Naive B cell (primary cell): ENCODE data around the gene HDAC1. TPM values are rescaled to one million over a fixed set of nuclear protein-coding genes. Genes with fewer than 3 reads are reported as not detected.

Experiments used
- ATAC-seq, 2 donors: fragments of 150-1000 bp; cut with Tn5 transposase; 2 replicates each; pipeline ENCODE4 v1.10.0; 2021; ENCODE audit warnings: low read depth in 2 of 2, mild to moderate bottlenecking in 2 of 2, moderate library complexity in 2 of 2
- DNase-seq: peaks from one replicate; pipeline ENCODE4 v3.0.0; 2022
- H3K27ac Mint-ChIP-seq, 6 donors: one replicate each; pipeline ENCODE4 v1.8.0; 2020 to 2022; ENCODE audit warnings: mild to moderate bottlenecking in 6 of 6, mixed read lengths in 6 of 6, moderate library complexity in 5 of 6, inconsistent platforms in 2 of 6
- H3K27me3 Mint-ChIP-seq, 3 donors: one replicate each; pipeline ENCODE4 v1.8.0; 2021 to 2022; ENCODE audit warnings: mixed read lengths in 3 of 3, mild to moderate bottlenecking in 1 of 3
- H3K36me3 Mint-ChIP-seq, 2 donors: one replicate each; pipeline ENCODE4 v1.8.0; 2020 to 2022; ENCODE audit warnings: mixed read lengths in 2 of 2, inconsistent platforms in 1 of 2, mild to moderate bottlenecking in 1 of 2
- H3K4me1 Mint-ChIP-seq, 3 donors: one replicate each; pipeline ENCODE4 v1.8.0; 2020 to 2022; ENCODE audit warnings: mixed read lengths in 3 of 3, inconsistent platforms in 1 of 3, mild to moderate bottlenecking in 1 of 3, moderate library complexity in 1 of 3
- H3K4me3 Mint-ChIP-seq, 8 donors: one replicate each; pipeline ENCODE4 v1.8.0; 2020 to 2022; ENCODE audit warnings: mild to moderate bottlenecking in 8 of 8, mixed read lengths in 8 of 8, moderate library complexity in 8 of 8, inconsistent platforms in 2 of 8
- H3K9me3 Mint-ChIP-seq, 7 donors: one replicate each; pipeline ENCODE4 v1.8.0; 2020 to 2022; ENCODE audit warnings: mixed read lengths in 7 of 7, mild to moderate bottlenecking in 5 of 7, inconsistent platforms in 2 of 7, moderate library complexity in 1 of 7
- polyA plus RNA-seq, 6 donors: library from polyadenylated mRNA; unstranded; fragments of 300-500 nt; fragmentation: Illumina TruSeq; gene quantifications; one replicate each; pipeline ENCODE4 v1.2.3, GENCODE V29; 2021; ENCODE audit warnings: low read depth in 6 of 6

The HDAC1 gene
- polyA plus RNA-seq, 6 donors from 2014 or later: 179 to 253 (median 204) TPM

DNA sequence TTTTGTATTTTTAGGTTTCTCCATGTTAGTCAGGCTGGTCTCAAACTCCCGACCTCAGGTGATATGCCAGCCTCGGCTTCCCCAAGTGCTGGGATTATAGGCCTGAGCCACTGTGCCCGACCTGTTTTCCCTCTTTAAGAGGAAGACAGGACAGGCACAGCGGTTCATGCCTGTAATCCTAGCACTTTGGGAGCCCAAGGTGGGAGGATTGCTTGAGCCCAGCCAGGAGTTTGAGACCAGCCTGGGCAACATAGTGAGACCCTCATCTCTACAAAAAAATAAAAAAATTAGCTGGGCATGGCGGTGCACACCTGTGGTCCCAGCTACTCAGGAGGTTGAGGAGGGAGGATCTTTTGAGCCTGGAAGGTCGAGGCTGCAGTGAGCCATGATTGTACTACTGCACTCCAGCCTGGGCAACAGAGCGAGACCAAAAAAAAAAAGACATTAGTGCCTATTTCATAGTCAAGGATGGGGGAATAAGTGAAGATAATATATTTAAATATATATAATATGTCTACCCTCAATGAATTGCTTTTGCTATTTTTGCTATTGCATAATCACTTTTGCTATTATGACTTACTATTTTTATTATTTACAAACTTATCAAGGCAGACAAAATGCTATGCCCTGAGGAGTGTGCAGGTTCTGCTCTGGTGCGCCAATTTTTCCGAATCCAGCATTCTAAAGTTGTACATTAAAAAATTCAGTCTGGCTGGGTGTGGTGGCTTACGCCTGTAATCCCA is 26.4 kb downstream of the HDAC1 start:
- Mint-ChIP-seq H3K27me3 (no peaks in the 10 kb centered on the region), H3K4me3 (peak overlapping the region in 5 of 8 donors; percentile 20 to 77 (median 35)), H3K36me3 (peaks cover 6 to 8% of the 10 kb centered on the region in 2 donors), H3K27ac (peak overlapping the region in 5 of 6 donors; percentile 39 to 89 (median 66)), H3K9me3 (no peaks in the 10 kb centered on the region), H3K4me1 (peaks cover 44 to 78% (median 67%) of the 10 kb centered on the region in 3 donors)
- ATAC-seq (no peak), DNase-seq (no peak)

GRCh38 chr1:32321712-32322291 is 29.9 kb downstream of the HDAC1 start:
- Mint-ChIP-seq H3K36me3 (peaks cover 9 to 10% of the 10 kb centered on the region in 2 donors), H3K9me3 (no peaks in the 10 kb centered on the region), H3K4me3 (peak overlapping the region; percentile 15 to 89 (median 80)), H3K4me1 (peaks cover 33 to 74% (median 47%) of the 10 kb centered on the region in 3 donors), H3K27ac (peak overlapping the region; percentile 58 to 92 (median 80)), H3K27me3 (no peaks in the 10 kb centered on the region)
- ATAC-seq (peak; percentile 27 to 41), DNase-seq (no peak)

DNA sequence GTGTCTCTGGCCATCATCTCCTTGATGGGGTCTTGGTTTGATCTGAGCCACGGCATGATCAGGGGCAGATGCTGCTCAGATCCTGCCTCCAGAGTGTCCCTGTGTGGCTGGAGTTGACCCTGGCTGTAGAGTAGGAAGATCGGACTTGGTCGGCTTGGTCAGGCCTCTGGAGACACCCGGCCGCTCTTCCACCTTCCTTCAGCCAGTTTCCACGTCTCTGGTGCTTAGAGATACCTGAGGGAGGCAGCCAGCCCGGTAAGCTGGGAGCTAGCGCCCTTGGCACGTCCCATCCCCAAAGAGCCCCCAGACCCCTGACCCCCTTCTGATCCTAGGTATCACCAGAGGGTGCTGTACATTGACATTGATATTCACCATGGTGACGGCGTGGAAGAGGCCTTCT is 35.3 kb downstream of the HDAC1 start:
- Mint-ChIP-seq H3K27ac (peak overlapping the region in 1 of 6 donors; percentile 34), H3K4me1 (peaks cover 22 to 49% (median 26%) of the 10 kb centered on the region in 3 donors), H3K36me3 (peaks cover 22 to 44% of the 10 kb centered on the region in 2 donors), H3K4me3 (no peak overlapping the region), H3K27me3 (no peaks in the 10 kb centered on the region), H3K9me3 (no peaks in the 10 kb centered on the region)
- no peak for DNase-seq
- no peak for ATAC-seq

- DNase-seq (no peak), ATAC-seq (no peak)
- no peaks in the 10 kb centered on the region for H3K27me3 Mint-ChIP-seq
- peaks cover 20 to 42% of the 10 kb centered on the region in 2 donors for H3K36me3 Mint-ChIP-seq
- H3K9me3 Mint-ChIP-seq: no peaks in the 10 kb centered on the region
- H3K4me1 Mint-ChIP-seq: peaks cover 29 to 47% (median 31%) of the 10 kb centered on the region in 3 donors
- H3K27ac Mint-ChIP-seq: peak overlapping the region in 1 of 6 donors; percentile 75
- no peak overlapping the region for H3K4me3 Mint-ChIP-seq
Measured at GRCh38 chr1:32329931-32330466, 38.1 kb downstream of the HDAC1 start.

- Mint-ChIP-seq H3K27ac (peak overlapping the region in 3 of 6 donors; percentile 21 to 80 (median 66)), H3K36me3 (peaks cover 14 to 36% of the 10 kb centered on the region in 2 donors)
Measured at GRCh38 chr1:32330558-32331151, 38.8 kb downstream of the HDAC1 start.

DNA sequence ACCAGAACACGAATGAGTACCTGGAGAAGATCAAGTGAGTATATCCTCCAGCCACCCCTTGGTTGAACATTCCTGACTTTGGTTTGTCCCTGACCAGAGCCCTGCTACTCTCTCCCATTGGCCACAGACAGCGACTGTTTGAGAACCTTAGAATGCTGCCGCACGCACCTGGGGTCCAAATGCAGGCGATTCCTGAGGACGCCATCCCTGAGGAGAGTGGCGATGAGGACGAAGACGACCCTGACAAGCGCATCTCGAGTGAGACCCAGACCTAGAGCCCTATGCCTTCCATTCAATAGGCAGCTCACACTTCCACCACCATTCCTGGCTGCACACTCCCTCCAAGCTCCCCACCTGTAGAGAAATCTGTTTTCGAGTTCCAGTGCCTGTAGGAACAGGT is 39.7 kb downstream of the HDAC1 start:
- no peaks in the 10 kb centered on the region for H3K27me3 Mint-ChIP-seq
- peak overlapping the region in 2 of 6 donors; percentile 63 to 66 for H3K27ac Mint-ChIP-seq
- no peaks in the 10 kb centered on the region for H3K9me3 Mint-ChIP-seq
- DNase-seq (no peak), ATAC-seq (no peak)
- H3K4me3 Mint-ChIP-seq: peak overlapping the region in 3 of 8 donors; percentile 7 to 73 (median 63)
- peaks cover 28 to 42% (median 34%) of the 10 kb centered on the region in 3 donors for H3K4me1 Mint-ChIP-seq
- peaks cover 14 to 36% of the 10 kb centered on the region in 2 donors for H3K36me3 Mint-ChIP-seq

More at GRCh38 chr1:32330558-32331151, 38.8 kb downstream of the HDAC1 start:
- Mint-ChIP-seq H3K4me1 (peaks cover 28 to 42% (median 31%) of the 10 kb centered on the region in 3 donors), H3K27me3 (no peaks in the 10 kb centered on the region), H3K9me3 (no peaks in the 10 kb centered on the region), H3K4me3 (no peak overlapping the region)
- DNase-seq (no peak), ATAC-seq (no peak)

GRCh38 chr1:32332290-32333079 is 40.6 kb downstream of the HDAC1 start:
- peak overlapping the region in 2 of 6 donors; percentile 9 to 35 for H3K27ac Mint-ChIP-seq
- ATAC-seq (no peak), DNase-seq (no peak)
- H3K4me3 Mint-ChIP-seq: peak overlapping the region in 3 of 8 donors; percentile 40 to 88 (median 62)
- H3K9me3 Mint-ChIP-seq: no peaks in the 10 kb centered on the region
- H3K27me3 Mint-ChIP-seq: no peaks in the 10 kb centered on the region
- peaks cover 36 to 51% (median 43%) of the 10 kb centered on the region in 3 donors for H3K4me1 Mint-ChIP-seq
- H3K36me3 Mint-ChIP-seq: peaks cover 14 to 34% of the 10 kb centered on the region in 2 donors

DNA sequence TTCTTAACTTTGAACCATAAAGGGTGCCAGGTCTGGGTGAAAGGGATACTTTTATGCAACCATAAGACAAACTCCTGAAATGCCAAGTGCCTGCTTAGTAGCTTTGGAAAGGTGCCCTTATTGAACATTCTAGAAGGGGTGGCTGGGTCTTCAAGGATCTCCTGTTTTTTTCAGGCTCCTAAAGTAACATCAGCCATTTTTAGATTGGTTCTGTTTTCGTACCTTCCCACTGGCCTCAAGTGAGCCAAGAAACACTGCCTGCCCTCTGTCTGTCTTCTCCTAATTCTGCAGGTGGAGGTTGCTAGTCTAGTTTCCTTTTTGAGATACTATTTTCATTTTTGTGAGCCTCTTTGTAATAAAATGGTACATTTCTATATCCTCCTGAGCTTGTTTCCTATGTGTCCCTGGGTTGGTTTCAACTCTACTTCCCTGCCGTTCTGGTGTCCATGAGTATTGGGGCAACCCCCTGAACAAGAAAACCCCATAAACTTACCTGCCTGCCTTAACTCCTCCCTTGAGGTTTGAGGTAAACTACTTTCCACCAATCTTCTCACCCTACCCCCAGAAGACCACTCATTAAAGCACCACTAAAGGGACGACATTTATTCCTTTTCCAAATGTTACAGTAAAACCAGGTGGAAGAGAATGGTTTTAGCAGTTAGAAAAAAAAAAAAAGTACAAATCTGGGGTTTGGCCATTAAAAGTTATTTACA is 41.5 kb downstream of the HDAC1 start:
- peak overlapping the region; percentile 3 to 72 (median 47) for H3K27ac Mint-ChIP-seq
- ATAC-seq (no peak), DNase-seq (no peak)
- no peaks in the 10 kb centered on the region for H3K9me3 Mint-ChIP-seq
- no peaks in the 10 kb centered on the region for H3K27me3 Mint-ChIP-seq
- peak overlapping the region in 7 of 8 donors; percentile 23 to 95 (median 88) for H3K4me3 Mint-ChIP-seq
- H3K36me3 Mint-ChIP-seq: peaks cover 14 to 29% of the 10 kb centered on the region in 2 donors
- H3K4me1 Mint-ChIP-seq: peaks cover 45 to 60% (median 52%) of the 10 kb centered on the region in 3 donors

GRCh38 chr1:32334274-32334861 is 42.5 kb downstream of the HDAC1 start:
- Mint-ChIP-seq H3K27ac (peak overlapping the region; percentile 57 to 94 (median 71)), H3K27me3 (no peaks in the 10 kb centered on the region), H3K4me1 (peaks cover 54 to 69% (median 60%) of the 10 kb centered on the region in 3 donors), H3K4me3 (peak overlapping the region; percentile 86 to 95 (median 91)), H3K9me3 (no peaks in the 10 kb centered on the region), H3K36me3 (peaks cover 12 to 24% of the 10 kb centered on the region in 2 donors)
- no peak for DNase-seq
- no peak for ATAC-seq

- H3K27me3 Mint-ChIP-seq: no peaks in the 10 kb centered on the region
- peak overlapping the region; percentile 86 to 95 (median 91) for H3K4me3 Mint-ChIP-seq
- H3K36me3 Mint-ChIP-seq: peaks cover 9 to 18% of the 10 kb centered on the region in 2 donors
- H3K4me1 Mint-ChIP-seq: peaks cover 56 to 71% (median 62%) of the 10 kb centered on the region in 3 donors
- DNase-seq (peak; percentile 70), ATAC-seq (peak; percentile 48 to 50)
- H3K9me3 Mint-ChIP-seq: no peaks in the 10 kb centered on the region
- peak overlapping the region; percentile 22 to 94 (median 74) for H3K27ac Mint-ChIP-seq
Measured at GRCh38 chr1:32334864-32335534, 43.1 kb downstream of the HDAC1 start.

GRCh38 chr1:32335535-32335789 is 43.6 kb downstream of the HDAC1 start:
- ATAC-seq (peak; percentile 12 to 13), DNase-seq (no peak)
- H3K4me1 Mint-ChIP-seq: peaks cover 59 to 75% (median 67%) of the 10 kb centered on the region in 3 donors
- no peak overlapping the region for H3K27ac Mint-ChIP-seq
- H3K27me3 Mint-ChIP-seq: no peaks in the 10 kb centered on the region
- H3K9me3 Mint-ChIP-seq: no peaks in the 10 kb centered on the region
- H3K36me3 Mint-ChIP-seq: peaks cover 9 to 17% of the 10 kb centered on the region in 2 donors
- H3K4me3 Mint-ChIP-seq: peak overlapping the region in 7 of 8 donors; percentile 86 to 95 (median 91)
